ENCODE data around the gene COG5. TPM values are rescaled to one million over a fixed set of nuclear protein-coding genes. Genes with fewer than 3 reads are reported as not detected.

COG5 gene
- polyA plus RNA-seq, 3 donors: 12.7 to 29.0 (median 28.1) TPM

GRCh38 chr7:107168233-107169119, 395.2 kb downstream of the COG5 start, which contains the start of gene HBP1:
HBP1 (plus strand) TSS chr7:107169003; CDS start chr7:107179894, 10,891 bp downstream.
- H3K9me3 Mint-ChIP-seq: peaks cover 0 to 3% (median 0%) of the 10 kb centered on the region in 7 donors
- peak within 1 kb of the TSS; percentile 92 to 95 for H3K4me3 Mint-ChIP-seq
- Histone ChIP-seq H3K4me1 (ENCODE audit: control insufficient read depth in 1 of 2, insufficient read depth in 2 of 2, low read length in 2 of 2) (peaks cover 14 to 18% of the 10 kb centered on the region in 2 donors), H3K9me3 (replicated peaks in 1 of 2; ENCODE audit: control insufficient read depth in 1 of 2, insufficient read depth in 1 of 2, low read length in 2 of 2) (no peaks in the 10 kb centered on the region), H4K20me1 (ENCODE audit: insufficient read depth, low read length) (peaks cover 35% of the 10 kb centered on the region), H3K36me3 (replicated peaks in 1 of 2; ENCODE audit: control insufficient read depth in 1 of 2, insufficient read depth in 2 of 2, low read length in 2 of 2) (peaks cover 0 to 5% of the 10 kb centered on the region in 2 donors), H3K27ac (ENCODE audit: low read depth in 1 of 2, low read length in 2 of 2) (peak within 1 kb of the TSS; percentile 92 to 100), H3K79me2 (ENCODE audit: insufficient read depth, low read length) (peaks cover 39% of the 10 kb centered on the region), H3K9ac (ENCODE audit: insufficient read depth, low read length, poor library complexity, severe bottlenecking) (peak within 1 kb of the TSS; percentile 99), H3K27me3 (ENCODE audit: control insufficient read depth in 2 of 2, insufficient read depth in 2 of 2, low read length in 2 of 2) (no peaks in the 10 kb centered on the region), H3K4me3 (replicated peaks in 1 of 3; ENCODE audit: low read depth in 2 of 3, low read length in 3 of 3) (peak within 1 kb of the TSS; percentile 85 to 99 (median 94)), H2AFZ (ENCODE audit: insufficient read depth, low read depth, low read length, poor library complexity, severe bottlenecking) (peak within 1 kb of the TSS; percentile 66), H3K4me2 (replicated peaks; ENCODE audit: extremely low read depth, low read length, poor library complexity, severe bottlenecking) (peak within 1 kb of the TSS; percentile 97)
- peaks cover 19% of the 10 kb centered on the region for H3K4me1 Mint-ChIP-seq
- WGBS (ENCODE audit: insufficient coverage): 0% methylated on average over 35 of the region's 44 CpGs
- H3K27ac Mint-ChIP-seq: peak within 1 kb of the TSS; percentile 98 to 100 (median 99)
- peaks cover 7 to 8% of the 10 kb centered on the region in 2 donors for H3K36me3 Mint-ChIP-seq
- TF ChIP-seq CTCF (IDR thresholded peaks at IDR 0.05): no peak
- peak; percentile 99 to 100 (median 100) for DNase-seq
- peaks cover 0 to 1% (median 0%) of the 10 kb centered on the region in 3 donors for H3K27me3 Mint-ChIP-seq (ENCODE audit: low read depth in 3 of 3)
- intact Hi-C loops (cut with micrococcal nuclease): loop anchor here (5.0 to 10.0 kb wide), 4 partner anchors 296 to 746 kb away; partner anchors contain the start of genes DLD (in 1 of the 2) and PIK3CG (in 1 of the 2)

- Mint-ChIP-seq H3K9me3 (peaks cover 0 to 3% (median 0%) of the 10 kb centered on the region in 7 donors), H3K27ac (peak overlapping the region; percentile 98 to 100 (median 99)), H3K4me1 (peaks cover 13% of the 10 kb centered on the region), H3K36me3 (peaks cover 6 to 7% of the 10 kb centered on the region in 2 donors), H3K27me3 (ENCODE audit: low read depth in 3 of 3) (peaks cover 0 to 1% (median 0%) of the 10 kb centered on the region in 3 donors), H3K4me3 (peak overlapping the region; percentile 92 to 94)
- Histone ChIP-seq H3K4me2 (replicated peaks; ENCODE audit: extremely low read depth, low read length, poor library complexity, severe bottlenecking) (peak overlapping the region; percentile 97), H3K36me3 (replicated peaks in 1 of 2; ENCODE audit: control insufficient read depth in 1 of 2, insufficient read depth in 2 of 2, low read length in 2 of 2) (peaks cover 0 to 5% of the 10 kb centered on the region in 2 donors), H3K9ac (ENCODE audit: insufficient read depth, low read length, poor library complexity, severe bottlenecking) (peak overlapping the region; percentile 97), H3K9me3 (replicated peaks in 1 of 2; ENCODE audit: control insufficient read depth in 1 of 2, insufficient read depth in 1 of 2, low read length in 2 of 2) (no peaks in the 10 kb centered on the region), H3K79me2 (ENCODE audit: insufficient read depth, low read length) (peaks cover 31% of the 10 kb centered on the region), H3K4me1 (ENCODE audit: control insufficient read depth in 1 of 2, insufficient read depth in 2 of 2, low read length in 2 of 2) (peaks cover 14 to 18% of the 10 kb centered on the region in 2 donors), H3K27me3 (ENCODE audit: control insufficient read depth in 2 of 2, insufficient read depth in 2 of 2, low read length in 2 of 2) (no peaks in the 10 kb centered on the region), H3K27ac (ENCODE audit: low read depth in 1 of 2, low read length in 2 of 2) (peak overlapping the region; percentile 89 to 100), H3K4me3 (replicated peaks in 1 of 3; ENCODE audit: low read depth in 2 of 3, low read length in 3 of 3) (peak overlapping the region; percentile 52 to 94 (median 67)), H4K20me1 (ENCODE audit: insufficient read depth, low read length) (peaks cover 27% of the 10 kb centered on the region), H2AFZ (ENCODE audit: insufficient read depth, low read depth, low read length, poor library complexity, severe bottlenecking) (peak overlapping the region; percentile 66)
- WGBS (ENCODE audit: insufficient coverage): 0% methylated on average over 2 of the region's 15 CpGs
- peak; percentile 81 to 88 (median 85) for DNase-seq
- intact Hi-C loops (cut with micrococcal nuclease): loop anchor here (5.0 to 10.0 kb wide), 4 partner anchors 295 to 745 kb away; partner anchors contain the start of genes DLD (in 1 of the 2) and PIK3CG (in 1 of the 2)
- peak; percentile 68 for TF ChIP-seq CTCF (IDR thresholded peaks at IDR 0.05)
These were observed 396.1 kb downstream of the COG5 start for GRCh38 chr7:107167483-107168232.
